AG20443 (cell line): ENCODE data around the gene NLRC5.
"Not testable (repeated sequence)": the region's sequence is repeated elsewhere in the genome, so short reads cannot be mapped to it uniquely, and the experiment has no call there.

Experiments used
- DNase-seq: peaks from one replicate; pipeline ENCODE4 v3.0.0; 2012; ENCODE audit warnings: low spot score, mixed read lengths

NLRC5 gene

GRCh38 chr16:56980792-56981724, 8.3 kb upstream of the NLRC5 start:
- DNase-seq = no peak

- DNase-seq = no peak
Observed at GRCh38 chr16:56981729-56982271, 7.6 kb upstream of the NLRC5 start.

DNA sequence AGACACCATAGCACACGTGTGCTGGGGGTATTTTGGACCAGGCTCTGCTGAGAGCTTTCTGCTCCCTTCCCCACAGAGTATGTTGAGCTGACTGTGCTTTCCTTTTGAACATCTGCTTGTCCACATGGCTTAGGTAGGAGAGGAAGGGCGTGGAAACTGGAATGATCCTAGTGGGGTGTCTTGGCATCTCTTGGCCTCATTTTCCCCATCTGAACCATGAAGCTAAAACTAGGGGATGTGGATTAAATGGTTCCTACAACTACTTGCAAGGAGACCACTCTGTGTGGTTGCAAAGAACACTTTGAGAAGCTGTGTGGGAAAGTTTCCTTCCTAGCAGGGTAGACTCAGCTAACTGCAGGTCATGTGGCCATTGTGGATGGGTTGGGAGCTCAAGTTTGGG, 6.7 kb upstream of the NLRC5 start:
- DNase-seq = no peak

GRCh38 chr16:56983211-56983751, 6.1 kb upstream of the NLRC5 start:
- no peak for DNase-seq

GRCh38 chr16:56984639-56985038, 4.7 kb upstream of the NLRC5 start:
- no peak for DNase-seq

DNA sequence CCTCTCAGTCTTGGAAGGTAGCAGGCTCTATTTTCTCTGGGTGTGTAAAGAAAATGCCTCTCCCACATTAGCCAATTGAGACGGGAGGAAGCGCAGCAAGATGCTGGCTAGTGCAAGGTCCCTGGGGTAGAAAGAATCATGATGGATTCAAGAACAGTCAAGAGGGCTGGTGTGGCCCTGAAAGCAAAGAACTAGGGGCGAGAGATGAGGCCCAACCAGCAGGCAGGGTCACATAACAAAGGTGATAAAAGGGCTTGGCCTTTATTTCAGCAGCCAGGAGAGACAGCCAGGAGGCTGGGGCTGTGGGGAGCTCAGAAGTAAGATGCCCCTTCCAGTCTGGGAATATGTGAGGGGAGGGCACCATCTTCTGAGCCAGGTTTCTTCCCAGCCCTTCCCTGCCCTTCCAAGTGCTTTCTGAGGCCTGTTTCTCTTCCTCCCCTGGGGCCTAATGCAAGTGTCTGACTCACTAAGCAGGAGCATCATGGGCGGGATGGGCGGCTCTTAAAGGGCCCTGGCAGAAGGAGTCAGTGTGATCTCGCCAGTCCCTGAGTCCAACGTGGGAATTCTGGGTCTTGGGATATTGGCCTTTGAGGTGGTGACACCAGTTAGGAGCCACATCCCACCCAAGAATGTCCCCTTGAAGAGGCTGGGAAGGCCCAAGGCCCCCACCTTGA, 3.9 kb upstream of the NLRC5 start:
- peak; percentile 92 for DNase-seq

DNA sequence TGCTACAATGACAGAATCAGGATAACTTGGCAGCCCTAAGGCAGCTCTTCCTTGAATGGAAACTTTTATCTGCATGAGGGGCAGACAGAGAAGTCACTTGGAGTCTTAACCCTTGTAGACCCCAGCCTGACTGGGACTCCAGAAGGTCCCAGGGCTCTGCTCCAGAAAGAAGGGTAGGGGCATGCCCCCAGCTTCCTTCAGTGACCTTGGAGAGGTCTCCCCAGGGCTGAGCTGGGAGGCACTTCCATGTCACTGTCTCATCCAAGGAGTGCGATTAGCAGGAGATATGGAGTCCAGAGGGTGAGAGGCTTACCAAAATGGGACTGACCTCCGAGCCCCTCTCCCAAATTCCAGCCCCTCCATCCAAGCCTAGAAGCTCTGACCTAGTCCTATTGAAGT, 3.4 kb upstream of the NLRC5 start:
- no peak for DNase-seq

- no peak for DNase-seq
Observed at GRCh38 chr16:56986361-56986760, 3.0 kb upstream of the NLRC5 start.

DNA sequence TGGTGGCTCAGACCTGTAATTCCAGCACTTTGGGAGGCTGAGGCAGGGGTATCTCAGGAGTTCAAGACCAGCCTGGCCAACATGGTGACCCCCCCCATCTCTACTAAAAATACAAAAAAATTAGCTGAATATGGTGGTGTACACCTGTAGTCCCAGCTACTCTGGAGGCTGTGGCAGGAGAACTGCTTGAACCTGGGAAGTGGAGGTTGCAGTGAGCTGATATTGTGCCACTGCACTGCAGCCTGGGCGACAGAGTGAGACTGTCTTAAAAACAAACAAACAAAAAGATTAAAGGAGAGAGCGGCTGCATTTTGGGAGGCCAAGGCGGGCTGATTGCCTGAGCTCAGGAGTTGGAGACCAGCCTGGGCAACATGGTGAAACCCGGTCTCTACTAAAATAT, 2.4 kb upstream of the NLRC5 start:
- not testable (repeated sequence) for DNase-seq

DNA sequence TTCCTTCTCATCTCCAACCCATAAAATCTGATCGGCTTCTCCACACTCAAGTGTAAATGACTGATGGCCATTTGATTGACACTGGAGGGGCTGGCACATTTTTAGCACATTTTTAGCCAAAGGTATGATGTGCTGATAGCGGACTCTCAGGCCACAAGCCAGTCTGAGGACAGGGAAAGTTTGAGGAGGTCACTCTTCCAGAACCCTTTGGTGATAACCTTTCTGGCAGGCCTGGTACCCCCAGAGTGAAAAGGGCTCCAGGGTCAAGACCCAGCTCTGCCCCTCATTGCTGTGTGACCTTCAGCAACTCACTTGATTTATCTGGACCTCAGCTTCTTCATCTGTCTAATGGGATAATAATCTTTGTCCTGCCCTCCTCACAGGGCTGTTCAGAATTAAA, 1.7 kb upstream of the NLRC5 start:
- no peak for DNase-seq

GRCh38 chr16:56988161-56988947, 1.0 kb upstream of the NLRC5 start:
- DNase-seq = peak; percentile 59

DNA sequence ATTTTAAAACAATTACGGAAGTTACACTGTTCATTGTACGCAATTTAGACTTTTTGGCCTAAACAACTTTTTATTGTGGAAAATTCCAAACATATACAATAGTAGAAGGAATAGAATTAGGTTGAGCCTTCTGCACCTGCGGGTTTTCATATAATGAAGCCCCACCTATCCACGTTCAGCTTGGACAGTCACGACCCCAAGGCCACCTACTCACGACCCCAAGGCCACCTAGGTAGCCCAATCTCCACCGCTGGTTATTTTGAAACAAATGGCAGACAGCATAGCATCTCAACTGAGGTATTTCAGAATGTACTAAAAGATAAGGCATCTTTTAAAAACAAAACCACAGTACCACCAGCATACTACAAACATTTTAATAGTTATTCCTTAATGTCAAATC, 631 bp downstream of the NLRC5 start:
- DNase-seq = no peak

DNA sequence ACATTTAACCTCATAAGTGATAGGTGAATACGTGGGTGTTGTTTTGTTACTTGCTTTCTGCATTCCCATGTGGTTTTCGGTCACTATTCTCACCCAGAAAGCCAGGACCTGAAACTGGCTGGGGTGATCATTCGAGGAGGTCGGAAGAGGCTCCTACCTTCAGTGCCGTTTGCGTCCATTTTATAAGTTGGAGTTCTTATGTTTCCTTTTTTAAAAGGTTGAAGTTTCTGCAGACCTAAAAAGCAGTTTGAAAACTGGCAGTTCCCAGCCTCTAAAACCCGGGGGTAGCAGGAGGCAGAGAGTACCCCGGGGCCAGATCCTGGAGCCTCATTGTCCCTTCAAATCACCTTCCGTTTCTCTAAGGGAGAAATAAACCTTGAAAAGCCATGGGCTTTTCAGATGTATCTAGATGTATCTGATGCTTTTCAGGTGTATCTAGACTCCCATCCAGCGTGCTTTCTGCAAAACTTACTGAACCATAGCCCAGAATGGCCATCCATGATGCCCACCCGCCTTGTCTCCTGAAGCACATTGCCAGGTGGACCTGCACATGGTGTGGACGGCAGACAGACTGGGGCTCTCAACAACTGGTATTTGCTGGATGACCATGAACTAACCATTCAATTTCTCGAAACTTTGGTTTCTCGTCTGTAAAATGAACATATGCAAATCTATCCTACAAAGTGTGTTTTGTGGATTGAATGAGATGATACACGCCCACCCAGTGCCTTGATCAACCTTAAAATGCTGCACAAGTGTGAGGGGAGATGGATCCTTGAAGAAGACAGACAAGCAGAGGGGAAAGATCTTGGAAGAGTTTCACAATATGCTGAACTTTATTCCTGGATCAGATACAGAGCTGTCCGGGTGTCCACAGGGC, 1.3 kb downstream of the NLRC5 start:
- DNase-seq = no peak

DNA sequence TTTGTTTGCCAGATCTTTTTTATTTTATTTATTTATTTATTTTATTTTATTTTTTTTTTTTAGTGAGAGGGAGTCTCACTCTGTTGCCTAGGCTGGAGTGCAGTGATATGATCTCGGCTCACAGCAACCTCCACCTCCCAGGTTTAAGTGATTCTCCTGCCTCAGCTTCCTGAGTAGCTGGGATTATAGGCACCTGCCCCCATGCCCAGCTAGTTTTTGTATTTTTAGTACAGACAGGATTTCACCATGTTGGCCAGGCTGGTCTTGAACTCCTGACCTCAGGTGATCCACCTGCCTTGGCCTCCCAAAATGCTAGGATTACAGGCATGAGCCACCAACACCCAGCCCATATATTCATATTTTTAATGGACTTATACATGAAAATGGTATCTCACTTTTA, 3.1 kb downstream of the NLRC5 start:
- not testable (repeated sequence) for DNase-seq

DNA sequence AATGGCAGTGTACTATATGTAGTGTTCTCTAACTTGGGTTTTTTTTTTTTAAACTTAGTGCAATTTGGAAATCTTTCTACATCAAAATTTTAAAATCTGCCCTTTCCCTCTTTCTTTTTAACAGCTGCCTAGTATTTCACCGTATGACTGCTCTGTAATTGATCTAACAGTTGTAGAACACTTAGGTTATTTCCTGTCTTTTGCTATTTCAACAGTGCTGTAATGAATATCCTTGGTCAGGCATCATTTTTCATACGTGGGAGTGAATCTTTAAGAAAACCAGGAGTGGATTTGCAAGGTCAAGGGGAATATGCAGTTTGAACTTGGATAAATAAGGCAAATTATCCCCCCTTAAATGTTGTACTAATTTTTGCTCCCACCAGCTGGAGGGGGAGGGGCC, 3.8 kb downstream of the NLRC5 start:
- no peak for DNase-seq

- DNase-seq = no peak
Observed at GRCh38 chr16:56994311-56994710, 5.0 kb downstream of the NLRC5 start.

DNA sequence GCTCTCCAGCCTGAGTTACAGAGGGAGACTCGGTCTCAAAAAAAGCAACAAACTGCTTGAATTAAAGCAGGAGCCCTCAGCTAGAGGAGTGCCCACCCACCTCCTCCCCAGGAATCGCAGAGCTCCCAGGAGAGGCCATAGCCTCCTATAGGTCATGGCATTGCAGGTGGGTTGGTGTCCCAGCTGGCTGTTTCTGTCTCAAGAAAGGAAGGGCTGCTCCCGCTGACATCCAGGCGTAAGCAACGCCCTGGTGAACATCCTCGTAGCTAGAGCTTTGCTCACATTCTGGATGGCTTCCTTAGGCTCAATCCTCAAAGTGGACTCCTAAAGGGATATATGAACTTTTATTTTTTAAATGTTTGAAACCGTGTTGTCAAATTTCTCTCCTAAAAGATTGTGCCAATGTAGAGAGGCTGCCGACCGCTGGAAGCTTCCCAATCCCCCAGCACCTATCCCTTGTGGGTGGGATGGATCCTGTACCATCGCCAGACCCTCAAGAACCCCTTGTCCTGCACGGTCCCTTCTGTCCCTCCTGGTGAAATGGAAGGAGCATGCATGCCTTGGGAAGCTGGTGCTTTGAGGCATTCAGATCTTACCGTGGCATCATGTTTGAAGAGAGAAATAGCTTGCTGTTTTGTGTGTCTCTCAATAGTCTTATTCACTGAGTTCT, 5.9 kb downstream of the NLRC5 start:
- DNase-seq = no peak

DNA sequence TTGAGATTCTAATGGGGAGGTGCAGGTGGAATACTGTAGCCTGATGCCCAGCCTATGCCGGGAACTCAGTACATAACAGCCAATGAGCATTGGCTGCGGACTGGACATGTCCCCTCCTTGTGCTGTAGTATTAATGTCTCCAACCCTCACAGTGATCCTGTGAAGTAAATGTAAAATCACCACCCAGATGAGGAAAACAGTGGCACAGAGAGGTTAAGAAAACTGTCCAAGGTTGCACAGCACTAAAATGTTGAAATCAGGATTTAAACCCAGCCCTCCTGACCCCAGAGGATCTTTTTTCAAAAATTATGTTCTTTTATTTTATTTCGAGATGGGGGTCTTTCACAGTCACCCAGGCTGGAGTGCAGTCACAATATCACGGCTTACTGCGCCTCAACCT, 7.9 kb downstream of the NLRC5 start:
- no peak for DNase-seq

GRCh38 chr16:56997931-56998330, 8.6 kb downstream of the NLRC5 start:
- no peak for DNase-seq

DNA sequence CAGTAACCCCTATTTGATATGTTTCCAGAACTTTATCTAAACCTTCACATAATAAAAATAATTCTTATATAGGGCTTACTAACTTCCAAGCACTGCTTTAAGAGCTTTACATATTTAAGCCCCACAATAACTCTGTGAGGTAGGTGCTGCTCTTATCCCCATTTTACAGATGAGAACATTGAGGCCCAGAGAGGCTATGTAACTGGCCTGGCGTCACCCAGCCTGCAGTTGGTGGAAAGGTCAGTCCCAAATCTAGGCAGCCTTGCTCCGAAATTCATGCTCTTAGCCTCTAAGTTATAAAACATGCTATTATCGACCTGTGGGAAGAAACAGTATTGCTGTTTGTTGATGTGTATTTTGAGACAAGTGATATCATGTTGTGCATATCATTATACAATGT, 9.0 kb downstream of the NLRC5 start:
- DNase-seq = no peak

- DNase-seq = no peak
Observed at GRCh38 chr16:56998861-56999260, 9.5 kb downstream of the NLRC5 start.
